Endothelial cell of umbilical vein (primary cell): ENCODE measurements around the gene DENND1B. TPM values are rescaled to one million over a fixed set of nuclear protein-coding genes. Genes with fewer than 3 reads are reported as not detected.

ENCODE experiments used
- BruUV-seq: library from RNA; stranded (reverse); fragments of 400-500 nt; replicated peaks from 2 replicates; lab custom pipeline; 2021; lab: Mats Ljungman, UMichigan
- CTCF ChIA-PET: fragments of 300-600, 350-600 bp; sonication (Branson Sonifier 250); formaldehyde crosslinking; loops from one replicate; lab custom pipeline; 2021; ENCODE audit warnings: antibody characterized with exemption, inconsistent platforms; lab: Charles Lee
- POLR2A ChIA-PET: fragments of 300-600, 350-600 bp; sonication (Branson Sonifier 250); formaldehyde crosslinking; loops from one replicate; lab custom pipeline; 2021; ENCODE audit warnings: antibody characterized with exemption, inconsistent platforms; lab: Charles Lee
- DNase-seq: peaks from one replicate; pipeline ENCODE4 v3.0.0-alpha.2; 2011; ENCODE audit warnings: low read depth, low spot score
- FAIRE-seq: peaks from 2 replicates; lab custom pipeline; 2011; peaks lifted over from hg19 to GRCh38; lab: Jason Lieb, UNC
- H2AFZ ChIP-seq: 2 replicates; pipeline ENCODE4 v1.6.0; 2012; ENCODE audit warnings: low read depth, low read length, control low read depth, inconsistent platforms
- H3K27ac ChIP-seq: 2 replicates; pipeline ENCODE4 v1.5.1; 2011; ENCODE audit warnings: low read depth, mild to moderate bottlenecking, control low read depth, low read length, moderate library complexity; ENCODE audit not compliant: insufficient read depth
- H3K27me3 ChIP-seq, 2 experiments: 2 replicates each; pipeline versions ENCODE4 v1.6.0 to v1.6.1; 2011; ENCODE audit warnings: low read length in 2 of 2, mixed read lengths in 1 of 2; ENCODE audit not compliant: control insufficient read depth in 2 of 2, insufficient read depth in 2 of 2
- H3K36me3 ChIP-seq, 2 experiments: 2 replicates in 1 of 2; 3 replicates in 1 of 2; pipeline ENCODE4 v1.5.1; 2011; ENCODE audit warnings: low read length in 2 of 2, mild to moderate bottlenecking in 1 of 2, moderate library complexity in 1 of 2; ENCODE audit not compliant: control insufficient read depth in 2 of 2, insufficient read depth in 2 of 2; ENCODE audit errors: extremely low read depth in 1 of 2
- H3K4me1 ChIP-seq: 3 replicates; pipeline ENCODE4 v1.5.1; 2011; ENCODE audit warnings: mild to moderate bottlenecking, low read length; ENCODE audit not compliant: control insufficient read depth, insufficient read depth; ENCODE audit errors: extremely low read depth
- H3K4me2 ChIP-seq: 2 replicates; pipeline ENCODE4 v1.6.1; 2011; ENCODE audit warnings: low read length, control low read depth, mixed read lengths; ENCODE audit not compliant: insufficient read depth
- H3K4me3 ChIP-seq, 3 experiments: fragments of 200-600 bp in 1 of 3; sonication (generic), shearing (Covaris generic) in 1 of 3; replicated peaks in 1 of 3; 2 replicates each; pipeline ENCODE4 v1.5.1; 2011 to 2016; ENCODE audit warnings: control low read depth in 3 of 3, low read length in 3 of 3, mild to moderate bottlenecking in 2 of 3, inconsistent platforms in 1 of 3, low read depth in 1 of 3, moderate library complexity in 1 of 3; ENCODE audit not compliant: insufficient read depth in 1 of 3
- H3K79me2 ChIP-seq: 2 replicates; pipeline ENCODE4 v1.6.0; 2012; ENCODE audit warnings: low read length, inconsistent platforms; ENCODE audit not compliant: control insufficient read depth, insufficient read depth
- H3K9ac ChIP-seq: replicated peaks from 2 replicates; pipeline ENCODE3; 2011; ENCODE audit warnings: low read length, control low read depth; ENCODE audit not compliant: insufficient read depth; ENCODE audit errors: extremely low read depth
- H3K9me1 ChIP-seq: replicated peaks from 3 replicates; pipeline ENCODE4 v1.6.0; 2011; ENCODE audit warnings: mild to moderate bottlenecking, low read length; ENCODE audit not compliant: control insufficient read depth, insufficient read depth; ENCODE audit errors: extremely low read depth
- H3K9me3 ChIP-seq: replicated peaks from 2 replicates; pipeline ENCODE4 v1.5.1; 2012; ENCODE audit warnings: low read length, inconsistent platforms; ENCODE audit not compliant: control insufficient read depth, insufficient read depth
- H4K20me1 ChIP-seq: replicated peaks from 2 replicates; pipeline ENCODE3; 2011; ENCODE audit warnings: mild to moderate bottlenecking, low read length; ENCODE audit not compliant: control insufficient read depth, insufficient read depth; ENCODE audit errors: extremely low read depth
- EZH2 ChIP-seq: IDR thresholded peaks from 2 replicates; pipeline ENCODE4 v1.6.1; 2012; ENCODE audit warnings: borderline replicate concordance, low read depth, mild to moderate bottlenecking, moderate library complexity, low read length, inconsistent platforms; ENCODE audit not compliant: severe bottlenecking
- FOS ChIP-seq: IDR thresholded peaks from 2 replicates; pipeline ENCODE4 v1.6.1; 2011; ENCODE audit warnings: mild to moderate bottlenecking, low read length, moderate library complexity, borderline replicate concordance; ENCODE audit not compliant: insufficient read depth
- GATA2 ChIP-seq: IDR thresholded peaks from 2 replicates; pipeline ENCODE4 v1.7.0; 2011; ENCODE audit warnings: low read depth, mild to moderate bottlenecking, moderate library complexity, mixed read lengths, low read length; ENCODE audit not compliant: insufficient read length, insufficient read depth
- JUN ChIP-seq: IDR thresholded peaks from 2 replicates; pipeline ENCODE4 v1.6.1; 2011; ENCODE audit warnings: borderline replicate concordance, low read depth; ENCODE audit not compliant: insufficient read length, insufficient read depth
- MYC ChIP-seq: IDR thresholded peaks from one replicate; pipeline ENCODE4 v1.6.1; 2011; ENCODE audit warnings: mild to moderate bottlenecking, low read depth, low read length
- POLR2A ChIP-seq: IDR thresholded peaks from 2 replicates; pipeline ENCODE4 v1.6.1; 2012; ENCODE audit warnings: low read depth, mild to moderate bottlenecking, control low read depth, low read length
- POLR2AphosphoS5 ChIP-seq: IDR thresholded peaks from 2 replicates; pipeline ENCODE4 v1.6.1; 2012; ENCODE audit warnings: low read depth, mild to moderate bottlenecking, control low read depth, low read length, moderate library complexity; ENCODE audit not compliant: insufficient read depth
- dilution Hi-C: fragments of 300-500 bp; cut with MboI; formaldehyde crosslinking; loops from one replicate; pipeline ENCODE4 v1.15.0; 2019; ENCODE audit warnings: low sequenced_read_pairs; ENCODE audit not compliant: extremely low pct_ligation_motif_present
- intact Hi-C: fragments of 100-400 bp; cut with micrococcal nuclease; formaldehyde crosslinking; loops from one replicate; pipeline ENCODE4 v1.10.0; 2022
- polyA plus RNA-seq, 4 experiments: library from polyadenylated mRNA; depleted of rRNA in 3 of 4; stranded (reverse) in 3 of 4; unstranded in 1 of 4; fragments of >200 nt; gene quantifications; 2 replicates each; pipeline versions ENCODE4 v1.2.1 to v1.2.3, GENCODE V29; 2011 to 2012; ENCODE audit warnings: missing spikeins in 1 of 4
- total RNA-seq: library from RNA; stranded (reverse); gene quantifications from 2 replicates; pipeline ENCODE4 v1.2.3, GENCODE V29; 2021
- TF ChIP-seq, protein P1 (sequence below): IDR thresholded peaks from 2 replicates; pipeline ENCODE4 v1.6.1; 2011; ENCODE audit not compliant: insufficient read depth, insufficient read length
- TF ChIP-seq, protein P2 (sequence below), 2 donors: IDR thresholded peaks; 1 replicate in 1 of 2; 2 replicates in 1 of 2; pipeline ENCODE4 v1.5.1; 2011; ENCODE audit warnings: low read length in 2 of 2, mild to moderate bottlenecking in 2 of 2, moderate library complexity in 2 of 2, control low read depth in 1 of 2, inconsistent platforms in 1 of 2, low read depth in 1 of 2; ENCODE audit not compliant: insufficient read depth in 1 of 2; ENCODE audit errors: extremely low read depth in 1 of 2

DENND1B gene
- total and polyA plus RNA-seq, 2 donors (not counting 3 experiments of a cell fraction or from before 2014, with no cell fraction given) = 0.97 to 3.3 TPM

DNA sequence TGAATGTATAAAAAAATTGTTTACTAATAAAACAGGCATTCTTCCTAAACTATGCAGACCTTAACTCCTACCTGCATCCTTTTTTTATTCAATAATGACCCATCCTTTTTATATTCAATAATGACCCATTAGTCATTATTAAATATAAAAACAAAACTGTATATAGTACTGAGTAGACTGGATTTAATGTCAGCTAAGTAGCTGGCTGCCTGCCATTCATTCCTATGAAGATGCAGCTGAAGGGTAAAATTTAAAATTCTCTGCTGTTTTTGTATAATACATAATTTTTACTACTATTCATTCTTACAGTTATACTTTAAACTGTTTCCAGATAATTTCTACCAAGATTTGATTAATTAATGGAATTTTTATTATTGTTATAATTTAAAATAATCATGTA, 79.3 kb downstream of the DENND1B start:
- BruUV-seq = no TSS peak
- Histone ChIP-seq H4K20me1 (no peaks in the 10 kb centered on the region), H3K4me3 (no peak overlapping the region), H3K36me3 (no peaks in the 10 kb centered on the region), H3K4me2 (no peak overlapping the region), H3K27ac (no peak overlapping the region), H3K27me3 (no peaks in the 10 kb centered on the region), H3K79me2 (no peaks in the 10 kb centered on the region), H2AFZ (no peak overlapping the region), H3K9ac (no peak overlapping the region), H3K9me3 (no peaks in the 10 kb centered on the region), H3K9me1 (no peaks in the 10 kb centered on the region), H3K4me1 (peaks cover 6% of the 10 kb centered on the region)
- FAIRE-seq (no peak), DNase-seq (no peak)
- dilution Hi-C loops = no loop called here
- ChIA-PET POLR2A (no interaction called here), CTCF (interaction anchor here (0.7 kb wide), 1 partner anchor 9 kb away, joined by 3 read pairs; no protein-coding TSS in a partner anchor)
- TF ChIP-seq FOS (no peak), JUN (no peak), GATA2 (no peak), POLR2A (no peak), POLR2AphosphoS5 (no peak)
- TF ChIP-seq, protein P1, sequence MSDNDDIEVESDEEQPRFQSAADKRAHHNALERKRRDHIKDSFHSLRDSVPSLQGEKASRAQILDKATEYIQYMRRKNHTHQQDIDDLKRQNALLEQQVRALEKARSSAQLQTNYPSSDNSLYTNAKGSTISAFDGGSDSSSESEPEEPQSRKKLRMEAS = no peak
- intact Hi-C loops = loop anchor here (10.0 kb wide), 1 partner anchor 459 kb away; the partner anchor contains the start of gene NEK7

DNA sequence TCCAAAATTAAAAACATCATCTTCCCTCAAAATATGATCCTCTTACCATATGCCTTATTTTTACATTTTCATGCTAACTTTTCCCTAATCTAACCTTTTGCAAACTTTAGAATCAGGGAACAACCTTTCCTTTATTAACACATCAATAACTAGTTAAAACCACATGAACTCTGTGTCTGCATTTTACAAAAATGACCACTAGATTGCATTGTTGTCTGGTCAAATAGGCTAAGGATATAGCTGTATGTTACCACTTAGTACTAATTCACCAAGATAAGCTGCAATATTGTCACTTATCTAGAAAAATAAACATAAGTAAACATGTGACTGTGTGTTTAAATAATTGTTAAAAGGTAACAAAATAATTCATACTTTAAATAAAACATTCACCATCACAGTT, 82.3 kb downstream of the DENND1B start:
- no peaks in the 10 kb centered on the region for H3K27me3 ChIP-seq
- no peak overlapping the region for H3K4me2 ChIP-seq
- FAIRE-seq (peak; percentile 12), DNase-seq (peak; percentile 23)
- no peak overlapping the region for H3K9ac ChIP-seq
- H3K79me2 ChIP-seq = no peaks in the 10 kb centered on the region
- H3K36me3 ChIP-seq = no peaks in the 10 kb centered on the region
- CTCF ChIA-PET = interaction anchor here (0.7 to 1.8 kb wide), 16 partner anchors 10 to 993 kb away, joined by 3 to 29 read pairs (median 4); no protein-coding TSS in a partner anchor
- H3K27ac ChIP-seq = no peak overlapping the region
- dilution Hi-C loops = no loop called here
- intact Hi-C loops = loop anchor here (2.0 to 10.0 kb wide), 3 partner anchors 176 to 774 kb away; partner anchors contain the start of gene NEK7
- H3K9me3 ChIP-seq = no peaks in the 10 kb centered on the region
- no peak overlapping the region for H3K4me3 ChIP-seq
- no TSS peak for BruUV-seq
- no peaks in the 10 kb centered on the region for H3K9me1 ChIP-seq
- no peak overlapping the region for H2AFZ ChIP-seq
- peaks cover 6% of the 10 kb centered on the region for H3K4me1 ChIP-seq
- TF ChIP-seq POLR2A (no peak), JUN (no peak), MYC (no peak), GATA2 (no peak), POLR2AphosphoS5 (no peak), FOS (no peak), EZH2 (no peak)
- TF ChIP-seq, protein P2, sequence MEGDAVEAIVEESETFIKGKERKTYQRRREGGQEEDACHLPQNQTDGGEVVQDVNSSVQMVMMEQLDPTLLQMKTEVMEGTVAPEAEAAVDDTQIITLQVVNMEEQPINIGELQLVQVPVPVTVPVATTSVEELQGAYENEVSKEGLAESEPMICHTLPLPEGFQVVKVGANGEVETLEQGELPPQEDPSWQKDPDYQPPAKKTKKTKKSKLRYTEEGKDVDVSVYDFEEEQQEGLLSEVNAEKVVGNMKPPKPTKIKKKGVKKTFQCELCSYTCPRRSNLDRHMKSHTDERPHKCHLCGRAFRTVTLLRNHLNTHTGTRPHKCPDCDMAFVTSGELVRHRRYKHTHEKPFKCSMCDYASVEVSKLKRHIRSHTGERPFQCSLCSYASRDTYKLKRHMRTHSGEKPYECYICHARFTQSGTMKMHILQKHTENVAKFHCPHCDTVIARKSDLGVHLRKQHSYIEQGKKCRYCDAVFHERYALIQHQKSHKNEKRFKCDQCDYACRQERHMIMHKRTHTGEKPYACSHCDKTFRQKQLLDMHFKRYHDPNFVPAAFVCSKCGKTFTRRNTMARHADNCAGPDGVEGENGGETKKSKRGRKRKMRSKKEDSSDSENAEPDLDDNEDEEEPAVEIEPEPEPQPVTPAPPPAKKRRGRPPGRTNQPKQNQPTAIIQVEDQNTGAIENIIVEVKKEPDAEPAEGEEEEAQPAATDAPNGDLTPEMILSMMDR (IDR thresholded peaks at IDR 0.05; ENCODE audit: extremely low read depth in 1 of 2, insufficient read depth in 1 of 2, low read depth in 1 of 2, low read length in 2 of 2) = no peak
- TF ChIP-seq, protein P1 = no peak
- POLR2A ChIA-PET = no interaction called here
- no peaks in the 10 kb centered on the region for H4K20me1 ChIP-seq
